ENCODE measurements around the gene KATNBL1.
"Not testable (repeated sequence)": the region's sequence is repeated elsewhere in the genome, so short reads cannot be mapped to it uniquely, and the experiment has no call there.

Gene KATNBL1

DNA sequence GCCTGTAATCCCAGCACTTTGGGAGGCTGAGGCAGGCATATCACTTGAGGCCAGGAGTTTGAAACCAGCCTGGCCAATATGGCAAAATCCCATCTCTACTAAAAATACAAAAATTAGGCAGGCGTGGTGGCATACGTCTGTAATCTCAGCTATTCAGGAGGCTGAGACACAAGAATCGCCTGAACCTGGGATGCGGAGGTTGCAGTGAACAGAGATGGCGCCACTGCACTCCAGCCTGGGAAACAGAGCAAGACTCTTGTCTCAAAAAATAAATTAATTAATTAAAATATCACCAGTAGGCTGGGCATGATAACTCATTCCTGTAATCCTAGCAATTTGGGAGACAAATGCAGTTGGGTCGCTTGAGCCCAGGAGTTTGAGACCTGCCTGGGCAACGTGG, 16.6 kb downstream of the KATNBL1 start:
- not testable (repeated sequence) for DNase-seq

- no peak for DNase-seq
Measured at GRCh38 chr15:34188711-34189110, 21.2 kb downstream of the KATNBL1 start.

- no peak for DNase-seq
Measured at GRCh38 chr15:34185666-34186065, 24.2 kb downstream of the KATNBL1 start.

GRCh38 chr15:34182942-34183341, 27.0 kb downstream of the KATNBL1 start:
- DNase-seq = no peak

DNA sequence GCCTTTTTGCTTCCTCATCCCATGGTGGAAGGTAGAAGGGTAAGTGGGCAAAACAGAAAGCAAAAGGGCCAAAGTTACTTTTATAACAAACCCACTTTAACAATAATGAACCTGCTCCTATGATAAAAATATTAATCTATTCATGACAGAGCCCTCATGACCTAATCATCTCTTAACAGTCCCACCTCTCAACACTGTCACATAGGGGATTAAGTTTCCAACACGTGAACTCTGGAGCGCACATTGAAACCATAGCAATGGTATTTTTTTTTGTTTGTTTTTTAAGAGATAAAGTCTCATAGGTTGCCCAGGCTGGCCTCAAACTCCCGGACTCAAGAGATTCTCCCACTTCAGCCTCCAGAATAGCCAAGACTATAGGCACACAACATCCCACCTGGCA, 30.7 kb downstream of the KATNBL1 start:
- DNase-seq = no peak

- not testable (repeated sequence) for DNase-seq
Measured at GRCh38 chr15:34165987-34166573, 43.8 kb downstream of the KATNBL1 start.

DNA sequence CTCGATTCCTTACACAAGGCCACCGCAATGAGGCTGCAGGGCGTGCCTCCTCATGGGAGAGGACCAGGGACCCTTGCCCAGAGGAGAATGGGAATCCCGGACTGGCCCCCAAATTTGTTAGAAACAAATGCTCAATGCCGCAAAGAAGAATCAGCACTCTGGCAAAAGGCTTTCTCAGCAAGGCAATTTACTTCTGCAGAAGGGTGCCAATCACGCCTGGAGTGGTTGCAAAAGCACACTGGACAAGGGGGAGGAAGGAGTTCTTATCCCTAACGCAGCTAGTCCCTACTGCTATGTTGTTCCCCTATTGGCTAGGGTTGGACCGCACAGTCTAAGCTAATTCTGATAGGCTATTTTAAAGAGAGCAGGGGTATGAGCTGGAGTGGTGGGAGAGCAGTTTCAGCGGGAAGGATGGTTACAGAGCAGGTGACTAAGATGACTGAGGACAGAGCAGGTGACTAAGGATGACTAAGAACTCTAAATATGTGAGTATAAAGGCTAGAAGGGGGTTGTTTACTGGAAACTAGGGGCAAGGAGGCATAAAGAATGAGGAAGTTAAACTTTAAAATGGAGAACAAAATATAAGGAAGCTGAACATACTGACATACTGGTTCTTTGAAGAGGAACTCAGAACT, 48.5 kb downstream of the KATNBL1 start:
- DNase-seq = no peak

DNA sequence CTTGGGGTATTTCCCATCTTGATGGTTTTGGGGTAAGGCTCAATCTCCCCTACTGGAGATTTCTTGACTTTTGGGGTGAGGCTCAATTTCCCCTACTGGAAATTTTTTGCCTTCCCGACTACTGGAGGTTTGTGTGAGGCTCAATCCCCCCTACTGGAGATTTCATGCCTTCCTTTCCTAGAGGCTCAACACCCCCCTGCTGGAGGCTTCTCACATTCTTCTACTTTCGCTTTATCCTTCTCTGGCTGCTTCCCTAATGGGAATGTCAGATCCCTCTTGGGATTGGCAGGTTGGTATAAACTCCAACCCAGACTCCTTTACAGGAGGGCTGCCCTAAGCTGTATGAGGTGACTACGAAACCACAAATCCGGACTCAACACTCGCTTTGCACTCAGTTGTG, 49.2 kb downstream of the KATNBL1 start:
- DNase-seq = no peak

DNA sequence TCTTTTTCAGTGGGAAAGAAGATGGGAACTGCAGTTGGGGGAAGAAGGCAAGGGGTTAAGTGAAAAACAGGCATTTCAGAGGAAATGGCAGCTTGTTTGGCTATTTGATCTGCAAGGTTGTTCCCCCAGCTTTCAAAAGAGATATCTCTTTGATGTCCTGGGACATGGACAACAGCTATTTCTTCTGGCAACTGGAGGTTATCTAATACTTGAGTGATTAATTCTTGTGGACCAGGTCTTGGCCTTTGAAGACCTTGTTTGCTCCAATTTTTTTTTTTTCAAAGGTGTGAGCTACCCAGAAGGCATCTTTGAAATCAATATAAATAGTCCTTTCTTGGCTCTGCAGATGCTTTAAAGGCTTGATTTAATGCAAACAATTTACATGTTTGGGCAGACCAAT, 51.5 kb downstream of the KATNBL1 start:
- DNase-seq = no peak

DNA sequence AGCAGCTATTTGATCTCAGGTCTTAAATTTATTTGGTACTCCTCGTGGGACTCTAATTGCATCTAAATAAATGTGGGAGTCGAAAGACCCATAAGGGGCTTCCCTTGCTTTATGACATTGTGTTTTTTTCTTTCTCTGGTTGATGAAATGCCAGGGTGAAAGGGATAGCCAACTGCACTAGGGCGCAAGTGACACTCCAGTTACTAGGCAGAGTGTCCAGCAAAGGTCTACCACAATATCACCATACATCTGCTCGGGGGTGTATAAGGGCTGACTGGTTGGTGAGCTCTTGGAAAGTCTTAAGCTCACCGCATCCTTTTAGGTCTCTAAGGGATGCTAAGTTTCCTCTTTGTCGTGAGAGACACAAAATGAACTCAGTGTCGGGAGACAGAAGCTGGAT, 54.0 kb downstream of the KATNBL1 start:
- DNase-seq = no peak

GRCh38 chr15:34154725-34155204, 55.1 kb downstream of the KATNBL1 start:
- DNase-seq = no peak

- DNase-seq = no peak
Measured at GRCh38 chr15:34147371-34148140, 62.3 kb downstream of the KATNBL1 start.

DNA sequence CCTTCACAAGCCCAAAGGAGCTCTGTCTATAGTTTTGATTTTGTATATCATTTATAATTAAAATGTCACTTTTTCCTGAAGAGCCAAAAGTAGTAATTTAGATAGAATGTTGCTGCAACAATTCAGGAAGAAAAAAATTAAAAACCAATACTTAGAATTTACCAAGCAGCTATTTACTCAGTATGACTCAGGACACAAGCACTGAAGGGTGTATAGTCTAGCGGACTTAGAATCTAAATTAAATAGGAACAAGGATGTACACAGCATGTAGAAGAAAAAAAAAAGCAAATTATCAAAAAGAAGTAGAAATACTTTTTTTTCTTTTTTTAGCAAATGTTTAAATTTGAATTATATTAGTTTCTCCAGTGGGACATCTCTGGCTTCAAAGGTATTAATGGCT, 76.4 kb downstream of the KATNBL1 start:
- DNase-seq = no peak

DNA sequence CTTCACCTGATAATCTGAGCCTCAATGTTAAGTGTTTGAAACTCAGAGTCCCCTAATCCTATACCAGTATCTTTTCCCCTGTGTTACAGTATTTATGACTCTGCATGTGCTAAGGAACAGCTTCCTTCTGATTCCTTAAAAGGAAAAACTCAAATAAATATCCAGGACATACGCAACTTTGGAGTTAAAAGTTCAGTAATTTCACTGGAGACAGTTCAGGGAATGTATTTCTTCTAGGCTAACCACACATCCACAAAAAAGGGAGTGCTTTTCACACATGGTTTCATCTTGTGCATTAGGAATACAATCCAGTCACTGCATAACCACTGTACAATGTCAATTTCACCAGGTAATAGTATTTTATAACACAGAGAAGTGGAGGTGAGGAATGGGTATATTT, 77.0 kb downstream of the KATNBL1 start:
- DNase-seq = no peak

DNA sequence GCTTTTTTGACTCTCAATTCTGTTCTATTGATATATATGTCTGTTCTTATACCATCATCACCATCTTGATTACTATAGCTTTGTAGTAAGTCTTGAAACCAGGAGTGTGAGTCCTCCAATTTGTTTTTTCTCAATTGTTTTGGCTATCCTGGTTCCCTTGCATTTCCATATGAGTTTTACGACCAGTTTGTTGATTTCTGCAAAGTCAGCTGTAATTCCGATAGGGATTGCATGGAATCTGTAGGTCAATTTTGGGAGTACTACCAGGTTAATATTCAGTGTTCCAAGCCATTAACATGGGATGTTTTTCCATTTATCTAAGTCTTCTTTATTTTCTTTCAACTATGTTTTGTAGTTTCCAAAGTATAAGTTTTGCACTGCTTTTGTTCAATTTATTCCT, 81.0 kb downstream of the KATNBL1 start:
- no peak for DNase-seq

DNA sequence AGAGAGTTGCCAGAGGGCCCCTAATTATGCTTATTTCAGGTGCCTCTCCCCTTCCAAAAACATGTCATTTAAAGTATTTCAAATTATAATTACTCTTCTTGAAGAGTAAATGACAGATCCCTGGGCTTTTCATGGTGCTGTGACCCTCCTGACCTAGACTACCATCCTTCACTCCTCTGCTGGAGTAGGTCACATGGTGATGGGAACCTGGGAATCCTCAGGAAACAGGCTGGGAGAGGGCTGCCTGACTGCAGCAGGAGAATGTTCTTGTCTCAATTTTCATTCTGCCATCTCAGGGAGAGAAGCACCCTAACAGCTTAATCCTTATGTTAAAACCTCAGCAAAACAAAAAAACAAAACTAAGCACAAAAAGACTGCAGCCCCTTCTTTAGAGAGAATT, 83.4 kb downstream of the KATNBL1 start:
- no peak for DNase-seq

- DNase-seq = no peak
Measured at GRCh38 chr15:34125945-34126344, 84.0 kb downstream of the KATNBL1 start.

- DNase-seq = no peak
Measured at GRCh38 chr15:34124651-34125050, 85.2 kb downstream of the KATNBL1 start.

- no peak for DNase-seq
Measured at GRCh38 chr15:34122771-34123183, 87.1 kb downstream of the KATNBL1 start.

DNA sequence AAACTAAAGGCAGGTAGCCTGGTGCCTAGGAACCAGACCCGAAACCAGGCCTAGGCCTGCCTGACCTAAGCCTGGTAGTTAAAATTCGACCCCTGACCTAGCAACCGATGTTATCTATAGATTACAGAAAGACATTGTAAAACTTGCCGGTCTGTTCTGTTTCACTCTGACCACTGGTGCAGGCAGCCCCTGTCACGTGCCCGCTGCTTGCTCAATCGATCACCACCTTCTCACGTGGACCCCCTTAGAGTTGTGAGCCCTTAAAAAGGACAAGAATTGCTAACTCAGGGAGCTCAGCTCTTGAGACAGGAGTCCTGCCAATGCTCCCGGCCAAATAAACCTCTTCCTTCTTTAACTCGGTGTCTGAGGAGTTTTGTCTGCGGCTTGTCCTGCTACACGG, 88.1 kb downstream of the KATNBL1 start:
- not testable (repeated sequence) for DNase-seq

DNA sequence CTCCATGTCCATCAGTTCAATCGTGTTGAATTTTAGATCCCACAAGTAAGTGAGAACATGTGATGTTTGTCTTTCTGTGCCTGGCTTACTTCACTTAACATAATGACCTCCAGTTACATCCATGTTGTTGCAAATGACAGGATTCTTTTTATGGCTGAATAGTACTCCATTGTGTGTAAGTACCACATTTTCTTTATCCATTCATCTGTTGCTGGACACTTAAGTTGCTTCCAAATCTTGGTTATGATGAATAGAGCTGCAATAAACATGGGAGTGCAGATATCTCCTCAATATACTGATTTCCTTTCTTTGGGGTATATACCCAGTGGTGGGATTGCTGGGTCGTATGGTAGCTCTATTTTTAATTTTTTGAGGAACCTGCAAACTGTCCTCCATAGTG, 89.5 kb downstream of the KATNBL1 start:
- DNase-seq = not testable (repeated sequence)

DNA sequence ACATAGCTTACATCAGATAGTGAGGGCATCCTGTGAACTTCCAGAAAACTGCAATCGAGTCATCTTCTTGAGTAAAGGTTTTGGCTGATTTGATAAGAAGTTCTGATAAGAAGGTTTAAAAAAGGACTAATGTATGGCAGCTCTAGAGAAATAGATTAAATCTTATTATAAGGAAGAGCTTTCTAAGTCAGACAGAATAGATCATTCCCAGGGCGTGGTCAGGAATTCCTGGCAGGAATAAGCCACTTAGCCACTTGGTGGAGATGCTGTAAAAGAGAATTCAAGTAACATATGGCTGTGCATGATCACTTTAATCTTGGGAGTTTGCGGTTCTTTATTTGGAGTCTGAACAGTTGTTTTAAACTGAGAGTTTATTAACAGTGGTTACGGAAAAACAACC, 90.6 kb downstream of the KATNBL1 start:
- DNase-seq = no peak

DNA sequence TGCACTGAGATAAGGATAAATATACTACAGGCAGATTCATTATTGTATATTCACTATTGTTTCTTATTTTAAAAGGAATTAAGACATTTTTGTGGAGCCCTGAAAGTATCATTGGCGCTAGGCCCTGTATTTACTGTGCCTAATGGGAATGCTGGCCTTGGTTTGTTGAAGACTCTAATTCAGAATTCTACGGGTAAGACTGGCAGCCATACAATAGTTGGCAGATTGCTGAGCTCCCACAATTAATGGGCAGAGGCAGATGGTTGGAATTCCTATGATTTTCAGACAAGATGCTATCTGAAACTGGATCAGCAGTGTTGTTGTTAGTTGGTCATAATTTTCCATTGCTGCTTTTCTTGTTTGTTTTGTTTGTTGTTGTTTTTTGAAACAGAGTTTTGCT, 93.3 kb downstream of the KATNBL1 start:
- DNase-seq = no peak

GRCh38 chr15:34114739-34115138, 95.2 kb downstream of the KATNBL1 start:
- DNase-seq = no peak
